H4 (cell line): ENCODE data around the gene NQO1. TPM values are rescaled to one million over a fixed set of nuclear protein-coding genes. Genes with fewer than 3 reads are reported as not detected.

Experiments
- DNase-seq: peaks from one replicate; pipeline ENCODE4 v3.0.0-alpha.2; 2015; ENCODE audit warnings: low spot score
- total RNA-seq: library from RNA; depleted of rRNA; stranded (reverse); fragments of >200 nt; shearing (Covaris generic); gene quantifications from 2 replicates; pipeline ENCODE4 v1.2.3, GENCODE V29; 2014

Gene NQO1
- total RNA-seq, 1 experiment from 2014 or later: 2,447 TPM

DNA sequence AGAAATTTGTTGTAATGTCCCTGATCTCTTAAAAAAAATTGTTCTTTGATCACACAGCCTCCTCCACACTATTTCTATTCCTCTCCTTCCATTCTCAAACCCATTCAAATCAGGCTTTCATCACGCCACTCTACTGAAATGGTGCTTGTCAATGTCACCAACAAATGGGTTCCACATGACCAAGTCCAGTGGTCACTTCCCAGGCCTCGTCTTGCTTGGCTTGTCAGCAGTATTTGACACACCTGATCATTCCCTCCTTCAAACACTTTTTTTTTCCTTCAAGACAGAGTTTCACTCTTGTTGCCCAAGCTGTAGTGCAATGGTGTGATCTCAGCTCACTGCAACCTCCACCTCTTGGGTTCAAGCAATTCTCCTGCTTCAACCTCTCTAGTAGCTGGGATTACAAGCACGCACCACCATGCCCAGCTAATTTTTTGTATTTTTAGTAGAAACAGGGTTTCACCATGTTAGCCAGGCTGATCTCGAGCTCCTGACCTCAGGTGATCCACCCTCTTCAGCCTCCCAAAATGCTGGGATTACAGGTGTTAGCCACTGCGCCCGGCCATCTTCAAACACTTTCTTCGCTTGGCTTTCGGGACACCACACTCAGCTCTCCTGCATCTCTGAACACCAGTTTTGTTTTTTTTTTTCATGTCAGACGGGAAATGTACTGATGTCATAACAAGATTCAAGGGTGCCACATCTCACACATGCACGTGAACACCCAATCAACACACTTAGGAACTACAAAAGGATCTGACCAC is 18.3 kb downstream of the NQO1 start:
- no peak for DNase-seq

DNA sequence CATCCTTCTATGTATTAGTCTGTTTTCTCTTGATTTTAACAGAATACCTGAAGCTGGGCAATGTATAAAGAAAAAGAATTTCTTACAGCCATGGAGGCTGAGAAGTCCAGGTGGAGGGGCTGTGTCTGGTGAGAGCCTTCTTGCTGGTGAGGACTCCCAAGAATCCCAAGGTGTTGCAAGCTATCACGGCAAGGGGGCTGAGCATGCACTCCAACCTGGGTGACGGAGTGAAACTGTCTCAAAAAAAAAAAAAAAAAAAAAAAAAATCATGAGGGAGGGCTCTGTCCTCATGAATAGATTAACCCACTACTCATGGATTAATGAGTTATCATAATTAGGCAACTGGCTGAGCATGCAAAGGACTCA is 19.4 kb downstream of the NQO1 start:
- no peak for DNase-seq

DNA sequence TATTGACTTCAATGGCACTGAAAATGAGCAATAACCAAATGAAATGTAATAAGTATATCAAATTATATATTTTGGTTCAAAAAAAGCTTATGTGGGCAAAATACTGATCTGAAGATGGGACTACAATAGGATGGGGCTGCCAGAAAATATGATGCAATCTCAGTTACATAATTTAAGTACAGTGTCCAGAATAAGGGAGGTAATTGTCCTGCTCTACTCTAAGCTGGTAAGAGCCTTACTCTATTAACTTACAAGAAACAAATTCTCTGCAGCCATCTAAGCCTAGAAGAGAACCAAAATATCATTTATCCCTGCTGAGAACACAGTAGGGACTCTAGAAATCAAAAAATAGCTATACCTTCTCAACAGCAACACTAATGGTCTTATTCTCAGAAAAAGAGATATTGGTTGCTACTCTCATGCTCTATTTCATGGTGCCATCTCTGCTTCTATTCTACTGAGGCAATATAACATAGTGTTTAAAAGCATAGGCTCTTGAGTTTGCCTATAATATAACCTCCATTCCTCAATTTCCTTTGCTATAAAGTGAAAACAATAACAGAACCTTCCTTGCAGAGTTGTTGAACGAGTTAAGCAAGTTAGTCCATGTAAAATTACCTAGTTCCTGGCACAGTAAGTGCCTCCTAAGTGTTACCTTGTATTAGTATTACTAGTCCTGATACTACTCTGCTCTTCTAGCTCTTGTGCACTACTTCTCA is 19.9 kb downstream of the NQO1 start:
- DNase-seq: no peak

- DNase-seq: no peak
Measured at GRCh38 chr16:69703638-69704037, 22.7 kb downstream of the NQO1 start.

DNA sequence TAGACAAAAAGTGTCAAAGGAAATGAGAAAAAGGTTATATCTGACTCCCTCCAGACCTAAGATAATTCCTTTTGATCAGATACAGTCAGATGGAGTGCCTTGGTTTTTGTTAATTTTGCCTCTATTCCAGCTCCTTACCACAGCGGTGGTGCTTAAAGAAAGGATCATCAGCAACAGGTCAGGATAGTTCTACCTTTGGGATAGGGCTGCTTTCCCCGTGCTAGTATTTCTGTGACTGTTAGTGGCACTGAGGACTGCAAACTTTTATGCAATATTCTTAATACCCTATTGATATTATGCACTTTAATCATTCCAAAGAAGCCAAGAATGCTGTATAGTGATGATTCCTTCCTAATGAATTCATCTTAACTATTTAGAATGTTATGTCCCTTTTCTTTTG is 24.5 kb downstream of the NQO1 start:
- no peak for DNase-seq

GRCh38 chr16:69701452-69701851 is 24.9 kb downstream of the NQO1 start:
- no peak for DNase-seq

DNA sequence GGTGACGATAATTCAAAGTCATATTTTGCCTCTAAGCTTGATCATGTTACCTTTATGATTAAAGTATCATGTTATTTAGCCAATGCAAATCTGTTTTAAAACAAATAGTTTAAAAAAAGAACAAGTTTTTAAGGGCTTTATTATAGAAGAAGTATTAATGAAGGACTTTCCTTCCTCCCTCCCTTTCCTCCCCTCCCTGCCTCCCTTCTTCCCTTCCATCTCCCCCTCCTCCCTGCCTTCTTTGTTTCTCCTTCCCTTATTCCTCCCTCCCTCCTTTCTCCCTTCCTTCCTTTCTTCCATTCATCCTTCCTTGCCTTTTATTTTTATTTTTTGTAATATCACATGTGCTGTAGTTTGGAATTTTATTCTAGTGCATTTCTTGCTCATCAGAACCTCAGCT is 26.4 kb downstream of the NQO1 start:
- no peak for DNase-seq

GRCh38 chr16:69698404-69698803 is 28.0 kb downstream of the NQO1 start:
- no peak for DNase-seq

GRCh38 chr16:69693916-69694315 is 32.4 kb downstream of the NQO1 start:
- DNase-seq: no peak

DNA sequence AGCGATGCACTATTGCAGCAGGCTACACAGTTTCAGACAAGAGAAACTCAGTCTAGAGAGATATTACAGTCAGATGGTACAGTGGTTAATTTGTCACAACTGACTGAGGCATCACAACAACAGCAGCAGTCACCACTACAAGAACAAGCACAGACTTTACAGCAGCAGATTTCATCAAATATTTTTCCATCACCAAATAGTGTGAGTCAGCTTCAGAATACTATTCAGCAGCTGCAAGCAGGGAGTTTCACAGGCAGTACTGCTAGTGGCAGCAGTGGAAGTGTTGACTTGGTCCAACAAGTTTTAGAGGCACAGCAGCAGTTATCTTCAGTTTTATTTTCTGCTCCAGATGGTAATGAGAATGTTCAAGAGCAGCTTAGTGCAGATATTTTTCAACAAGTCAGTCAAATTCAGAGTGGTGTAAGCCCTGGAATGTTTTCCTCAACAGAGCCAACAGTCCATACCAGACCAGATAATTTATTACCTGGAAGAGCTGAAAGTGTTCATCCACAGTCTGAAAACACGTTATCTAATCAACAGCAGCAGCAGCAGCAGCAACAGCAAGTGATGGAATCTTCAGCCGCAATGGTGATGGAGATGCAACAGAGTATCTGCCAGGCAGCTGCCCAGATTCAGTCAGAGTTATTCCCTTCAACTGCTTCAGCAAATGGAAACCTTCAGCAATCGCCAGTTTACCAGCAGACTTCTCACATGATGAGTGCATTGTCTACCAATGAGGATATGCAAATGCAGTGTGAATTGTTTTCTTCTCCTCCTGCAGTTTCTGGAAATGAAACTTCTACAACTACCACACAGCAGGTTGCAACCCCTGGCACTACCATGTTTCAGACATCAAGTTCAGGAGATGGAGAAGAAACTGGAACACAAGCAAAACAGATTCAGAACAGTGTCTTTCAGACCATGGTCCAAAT is 34.1 kb downstream of the NQO1 start:
- no peak for DNase-seq

DNA sequence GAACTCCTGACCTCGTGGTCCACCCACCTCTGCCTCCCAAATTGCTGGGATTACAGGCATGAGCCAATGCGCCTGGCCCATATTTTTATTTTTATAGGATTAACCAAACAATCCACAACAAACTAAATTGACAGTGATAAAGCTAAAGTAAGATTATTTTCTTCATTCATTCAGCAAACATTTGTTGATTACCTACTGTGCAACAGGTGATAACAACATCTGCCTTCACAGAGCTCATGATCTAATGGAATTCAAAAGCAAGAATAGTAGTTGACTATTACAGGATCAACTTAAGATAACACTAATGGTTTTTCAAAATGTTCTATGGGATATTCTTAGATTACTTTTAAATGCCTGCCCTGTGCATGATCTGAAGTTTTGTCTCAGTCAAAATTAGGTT is 37.8 kb downstream of the NQO1 start:
- no peak for DNase-seq

DNA sequence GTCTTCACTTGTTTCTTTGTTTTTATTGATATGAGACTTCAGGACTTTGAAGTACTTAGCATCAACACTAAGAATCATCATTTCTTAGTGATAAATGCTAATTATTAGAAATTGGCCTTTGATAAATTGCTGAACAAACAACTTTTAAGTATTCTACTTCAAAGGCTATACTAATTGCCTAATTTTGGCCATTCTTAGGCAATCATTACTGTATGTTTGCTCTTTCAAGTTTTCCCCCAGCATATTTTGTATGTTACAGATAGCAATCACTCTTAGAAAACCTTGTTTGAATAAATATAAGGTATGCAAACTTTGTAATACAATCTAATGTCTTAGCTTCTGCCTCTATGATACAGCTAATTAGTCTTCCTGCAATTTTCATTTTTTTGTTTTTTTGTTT is 46.0 kb downstream of the NQO1 start:
- DNase-seq: no peak

DNA sequence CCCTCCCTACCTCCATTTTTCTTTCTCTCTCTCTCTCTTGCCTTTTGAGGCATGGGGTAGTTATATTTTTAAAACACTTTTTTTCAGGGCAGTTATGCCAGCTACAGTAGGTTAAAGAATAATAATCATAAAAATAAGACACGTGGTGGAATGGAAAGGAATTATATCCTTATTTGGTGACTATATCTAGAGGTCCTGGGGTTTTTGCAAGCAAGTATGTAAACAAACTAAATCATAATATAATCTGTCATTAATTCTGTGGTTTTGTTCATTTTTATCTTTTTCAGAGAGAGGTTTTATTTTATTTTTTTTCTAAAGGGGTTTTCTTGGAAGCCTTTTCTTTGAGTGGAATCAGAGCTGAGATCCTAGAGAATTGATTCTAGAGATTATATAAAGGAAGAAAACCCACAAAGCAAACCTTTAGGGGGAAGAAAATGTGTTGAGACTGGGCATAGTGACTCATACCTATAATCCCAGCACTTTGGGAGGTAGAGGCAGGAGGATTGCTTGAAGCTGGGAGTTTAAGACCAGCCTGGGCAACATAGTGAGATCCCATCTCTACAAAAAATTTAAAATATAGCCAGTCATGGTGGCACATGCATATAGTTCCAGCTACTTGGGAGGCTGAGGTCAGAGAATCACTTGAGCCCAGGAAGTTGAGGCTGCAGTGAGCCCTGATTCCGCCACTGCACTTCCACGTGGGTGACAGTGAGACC is 53.2 kb downstream of the NQO1 start:
- no peak for DNase-seq

DNA sequence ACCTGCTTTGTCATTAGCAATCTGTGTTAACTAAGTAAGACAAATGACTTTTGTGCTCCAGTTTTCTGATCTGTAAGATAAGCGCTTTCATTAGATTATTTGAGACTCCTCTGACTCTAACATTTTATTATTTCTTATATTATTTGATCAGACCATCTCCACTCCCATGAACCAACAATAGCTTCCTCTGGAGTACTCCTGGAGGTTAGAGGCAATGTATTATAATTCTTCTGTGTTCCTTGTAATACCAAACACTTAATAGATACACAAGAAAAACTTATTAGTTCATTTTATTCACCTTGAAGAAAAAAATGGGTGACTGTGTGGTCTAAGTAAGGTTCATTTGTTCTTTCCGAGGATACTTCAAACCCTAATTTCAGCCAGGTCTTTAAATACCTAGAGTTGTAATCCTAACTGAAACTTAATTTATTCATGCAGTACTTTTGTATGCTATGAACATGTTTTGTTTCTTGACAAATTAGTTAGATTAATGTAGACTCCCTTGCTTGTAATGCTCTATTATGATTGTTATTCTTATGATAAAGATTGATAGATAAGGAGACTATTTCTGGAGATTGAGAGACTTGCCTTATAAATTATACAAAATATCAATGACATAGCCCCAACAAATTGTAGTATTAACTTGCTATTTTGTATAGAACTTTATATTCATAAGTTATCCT is 53.9 kb downstream of the NQO1 start:
- DNase-seq: no peak

DNA sequence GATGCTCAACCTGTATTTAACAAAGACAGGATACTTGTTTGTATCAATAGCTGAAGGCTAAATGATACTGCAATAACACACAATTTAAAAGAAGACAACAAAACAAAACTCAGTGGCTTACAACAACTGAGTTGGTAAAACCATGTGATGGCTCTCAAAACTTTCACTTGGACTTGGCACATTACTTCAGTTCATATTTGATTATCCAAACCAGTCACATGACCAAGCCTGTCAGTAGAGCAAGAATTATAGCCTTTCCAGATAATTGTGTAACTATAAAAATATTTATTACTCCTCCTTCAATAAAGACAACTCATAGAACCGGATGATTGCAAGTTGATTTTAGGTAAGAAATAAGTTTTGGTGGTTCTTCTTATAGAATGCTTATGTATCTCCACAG is 56.8 kb downstream of the NQO1 start:
- DNase-seq: no peak

DNA sequence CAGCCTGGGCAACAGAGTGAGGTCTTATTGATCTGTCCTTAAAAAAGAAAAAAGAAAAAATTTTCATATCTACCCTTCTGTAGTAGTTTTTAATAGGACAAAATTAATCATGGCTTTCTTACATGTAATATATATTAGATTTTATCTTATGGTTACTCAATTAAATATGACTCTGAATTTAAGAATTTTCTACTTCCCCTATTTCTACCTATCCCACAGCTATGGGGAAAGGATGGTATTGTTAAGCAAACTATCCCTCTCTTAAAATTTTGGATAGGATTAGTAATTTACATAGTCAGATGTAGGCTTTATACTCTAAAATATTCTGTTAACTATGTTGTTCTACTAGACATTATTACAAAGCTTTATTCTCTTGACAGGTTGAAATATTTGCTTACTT is 62.5 kb downstream of the NQO1 start:
- no peak for DNase-seq

DNA sequence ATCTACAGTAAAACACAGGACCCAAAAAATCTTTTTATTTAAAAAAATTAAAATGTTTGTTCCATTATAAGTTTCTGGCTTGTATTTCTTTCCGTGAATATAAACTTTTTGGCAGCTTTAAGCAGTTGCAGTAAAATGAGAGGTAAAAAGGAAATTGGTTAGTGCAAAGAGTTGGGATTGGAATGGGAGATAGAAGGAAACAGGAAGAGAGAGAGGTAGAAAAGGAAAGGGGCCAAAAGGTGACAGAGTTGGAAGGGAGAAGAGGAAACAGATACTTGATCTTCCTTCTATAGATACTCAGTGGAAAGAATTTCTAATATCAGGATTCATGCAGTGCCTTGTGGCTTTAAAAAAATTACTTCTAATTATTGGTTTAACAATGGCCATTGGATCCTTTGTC is 63.5 kb downstream of the NQO1 start:
- no peak for DNase-seq

- DNase-seq: no peak
Measured at GRCh38 chr16:69660166-69660565, 66.2 kb downstream of the NQO1 start.
